SK-N-SH (cell line): Measurements from ENCODE around the gene MORF4L1. TPM values are rescaled to one million over a fixed set of nuclear protein-coding genes. Genes with fewer than 3 reads are reported as not detected.

ENCODE experiments used
- CTCF ChIA-PET: fragments of 300-600, 350-600 bp; formaldehyde crosslinking; extraction: SDS; loops from one replicate; lab custom pipeline; 2021; lab: Yijun Ruan, JAX
- POLR2A ChIA-PET: fragments of 350-600 bp; sonication (Branson Sonifier 250); formaldehyde crosslinking; extraction: SDS; loops from one replicate; lab custom pipeline; 2020; ENCODE audit warnings: antibody characterized with exemption, inconsistent platforms; lab: Yijun Ruan, JAX
- DNase-seq: peaks from one replicate; pipeline ENCODE4 v3.0.0; 2012
- H2AFZ ChIP-seq: fragments of 200-600 bp; sonication (generic); 2 replicates; pipeline ENCODE4 v1.8.1; 2016; ENCODE audit warnings: antibody characterized with exemption, mild to moderate bottlenecking, low read depth
- H3F3A ChIP-seq: fragments of 200-600 bp; sonication (generic); replicated peaks from 2 replicates; pipeline ENCODE3; 2016; ENCODE audit warnings: antibody characterized with exemption, mild to moderate bottlenecking; ENCODE audit not compliant: insufficient read depth
- H3K27ac ChIP-seq, 2 experiments: fragments of 200-500 bp in 1 of 2; fragments of 200-600 bp in 1 of 2; sonication (Bioruptor generic) in 1 of 2; sonication (generic), shearing (Covaris generic) in 1 of 2; 2 replicates each; pipeline versions ENCODE4 v1.5.1 to v1.6.1; 2014 to 2016; ENCODE audit warnings: low read depth in 2 of 2, inconsistent platforms in 1 of 2, low read length in 1 of 2, mild to moderate bottlenecking in 1 of 2, mixed read lengths in 1 of 2
- H3K27me3 ChIP-seq: fragments of 200-600 bp; sonication (generic), shearing (Covaris generic); 2 replicates; pipeline ENCODE4 v1.6.1; 2016; ENCODE audit warnings: mixed run types; ENCODE audit not compliant: insufficient read depth
- H3K36me3 ChIP-seq, 2 experiments: fragments of 200-500 bp in 1 of 2; fragments of 200-600 bp in 1 of 2; sonication (Bioruptor generic) in 1 of 2; sonication (generic) in 1 of 2; replicated peaks in 1 of 2; 2 replicates each; pipeline versions ENCODE3 to v1.5.1; 2014 to 2016; ENCODE audit warnings: low read length in 1 of 2, mild to moderate bottlenecking in 1 of 2; ENCODE audit not compliant: insufficient read depth in 2 of 2, control insufficient read depth in 1 of 2
- H3K4me1 ChIP-seq, 2 experiments: fragments of 200-500 bp in 1 of 2; fragments of 200-600 bp in 1 of 2; sonication (Bioruptor generic) in 1 of 2; sonication (generic), shearing (Covaris generic) in 1 of 2; 2 replicates each; pipeline versions ENCODE4 v1.5.1 to v1.6.1; 2014 to 2016; ENCODE audit warnings: low read depth in 1 of 2, low read length in 1 of 2, mixed run types in 1 of 2; ENCODE audit not compliant: insufficient read depth in 2 of 2, control insufficient read depth in 1 of 2
- H3K4me2 ChIP-seq: fragments of 200-600 bp; sonication (generic), shearing (Covaris generic); 2 replicates; pipeline ENCODE4 v1.6.1; 2017; ENCODE audit warnings: mixed run types
- H3K4me3 ChIP-seq, 2 experiments: fragments of 200-500 bp in 1 of 2; fragments of 200-600 bp in 1 of 2; sonication (Bioruptor generic) in 1 of 2; sonication (generic), shearing (Covaris generic) in 1 of 2; 2 replicates each; pipeline versions ENCODE4 v1.5.1 to v1.8.1; 2014 to 2016; ENCODE audit warnings: low read depth in 2 of 2, inconsistent platforms in 1 of 2, low read length in 1 of 2, mild to moderate bottlenecking in 1 of 2, mixed read lengths in 1 of 2, moderate library complexity in 1 of 2
- H3K79me2 ChIP-seq: fragments of 200-600 bp; sonication (generic); 2 replicates; pipeline ENCODE4 v1.8.1; 2017; ENCODE audit warnings: mild to moderate bottlenecking; ENCODE audit not compliant: insufficient read depth
- H3K9ac ChIP-seq: fragments of 200-600 bp; sonication (generic); 2 replicates; pipeline ENCODE4 v1.6.1; 2017; ENCODE audit warnings: mixed run types
- H3K9me2 ChIP-seq: fragments of 200-600 bp; sonication (generic); 2 replicates; pipeline ENCODE4 v1.6.1; 2017; ENCODE audit warnings: mixed run types
- H3K9me3 ChIP-seq: fragments of 200-600 bp; sonication (generic); 2 replicates; pipeline ENCODE4 v1.6.1; 2017; ENCODE audit warnings: mixed run types, mild to moderate bottlenecking, moderate library complexity
- H4K20me1 ChIP-seq: fragments of 200-600 bp; sonication (generic); 2 replicates; pipeline ENCODE4 v1.6.1; 2017; ENCODE audit warnings: mild to moderate bottlenecking, mixed run types; ENCODE audit not compliant: insufficient read depth
- CHD2 ChIP-seq: fragments of 150-350 bp; IDR thresholded peaks from 2 replicates; pipeline ENCODE4 v1.6.1; 2018; ENCODE audit warnings: low read length; ENCODE audit not compliant: partially characterized antibody
- CTCF ChIP-seq: fragments of 200-600 bp; sonication (generic); IDR thresholded peaks from 2 replicates; pipeline ENCODE4 v1.6.1; 2017; ENCODE audit warnings: antibody characterized with exemption, mild to moderate bottlenecking, moderate library complexity
- ELF1 ChIP-seq: IDR thresholded peaks from 2 replicates; pipeline ENCODE4 v1.4.0; 2012
- FOXJ3 ChIP-seq: sonication (generic); formaldehyde crosslinking; IDR thresholded peaks from 2 replicates; pipeline ENCODE4 v1.5.1; 2020; ENCODE audit warnings: mild to moderate bottlenecking, missing genetic modification reagents
- MEF2A ChIP-seq: IDR thresholded peaks from 2 replicates; pipeline ENCODE4 v1.4.0; 2012; ENCODE audit warnings: low read depth, borderline replicate concordance
- POLR2AphosphoS5 ChIP-seq: IDR thresholded peaks from 2 replicates; pipeline ENCODE4 v1.6.1; 2012; ENCODE audit warnings: low read depth, low read length
- RAD21 ChIP-seq: IDR thresholded peaks from 2 replicates; pipeline ENCODE4 v1.6.1; 2012; ENCODE audit warnings: mild to moderate bottlenecking, low read length
- RCOR1 ChIP-seq: fragments of 150-350 bp; IDR thresholded peaks from 2 replicates; pipeline ENCODE4 v1.6.1; 2017; ENCODE audit warnings: antibody characterized with exemption, low read length
- SIN3A ChIP-seq: IDR thresholded peaks from 2 replicates; pipeline ENCODE4 v1.6.1; 2012; ENCODE audit warnings: low read depth, mild to moderate bottlenecking, low read length, moderate library complexity, borderline replicate concordance
- SMC3 ChIP-seq: IDR thresholded peaks from 2 replicates; pipeline ENCODE4 v1.6.1; 2012; ENCODE audit warnings: low read depth, low read length, improper control_type of control experiment
- TCF12 ChIP-seq: IDR thresholded peaks from 2 replicates; pipeline ENCODE4 v1.4.0; 2012
- USF1 ChIP-seq: IDR thresholded peaks from 2 replicates; pipeline ENCODE4 v1.4.0; 2012; ENCODE audit warnings: low read depth, borderline replicate concordance
- WGBS: methylation state at CpG from one replicate; pipeline ENCODE4 v1.1.6; 2017; ENCODE audit warnings: low lambda C conversion rate; 5-methylcytosine and 5-hydroxymethylcytosine counted together
- polyA plus RNA-seq, 3 experiments: library from polyadenylated mRNA; depleted of rRNA; stranded (reverse); fragments of >200 nt; gene quantifications; 2 replicates each; pipeline ENCODE4 v1.2.3, GENCODE V29; 2012
- TF ChIP-seq, protein P1 (sequence below): IDR thresholded peaks from 2 replicates; pipeline ENCODE4 v1.4.0; 2012; ENCODE audit warnings: low read depth, borderline replicate concordance
- TF ChIP-seq, protein P2 (sequence below): IDR thresholded peaks from 2 replicates; pipeline ENCODE4 v1.4.0; 2012; ENCODE audit warnings: low read depth

The MORF4L1 gene
- polyA plus RNA-seq, 1 of the 3 experiments (the other 2 are of a cell fraction): 163 TPM

GRCh38 chr15:78914027-78914764 lies 41.5 kb downstream of the MORF4L1 start:
- 90% methylated on average over 13 of the region's 13 CpGs for WGBS
- peaks cover 0 to 8% of the 10 kb centered on the region in 2 experiments; a peak in 1 of 4 replicates for H3K4me1 ChIP-seq
- no peak overlapping the region for H3K9ac ChIP-seq
- no peak overlapping the region for H3K4me3 ChIP-seq
- H4K20me1 ChIP-seq: peaks cover 52% of the 10 kb centered on the region
- peaks cover 19% of the 10 kb centered on the region for H3F3A ChIP-seq
- ChIA-PET CTCF (interaction anchor here (1.3 to 2.8 kb wide), 4 partner anchors 65 to 270 kb away, joined by 4 to 9 read pairs (median 8); no protein-coding TSS in a partner anchor), POLR2A (no interaction called here)
- peaks cover 51 to 55% of the 10 kb centered on the region in 2 experiments for H3K36me3 ChIP-seq
- DNase-seq: no peak
- no peaks in the 10 kb centered on the region for H3K27me3 ChIP-seq
- no peaks in the 10 kb centered on the region for H3K9me2 ChIP-seq
- TF ChIP-seq ELF1: no peak
- no peak for TF ChIP-seq TCF12
- peak; percentile 40 for TF ChIP-seq CTCF
- TF ChIP-seq SIN3A: no peak
- no peak for TF ChIP-seq FOXJ3 (CRISPR knock-in tag)
- peak; percentile 34; the same call in 1 of the 2 replicates for TF ChIP-seq RAD21
- TF ChIP-seq, protein P1, sequence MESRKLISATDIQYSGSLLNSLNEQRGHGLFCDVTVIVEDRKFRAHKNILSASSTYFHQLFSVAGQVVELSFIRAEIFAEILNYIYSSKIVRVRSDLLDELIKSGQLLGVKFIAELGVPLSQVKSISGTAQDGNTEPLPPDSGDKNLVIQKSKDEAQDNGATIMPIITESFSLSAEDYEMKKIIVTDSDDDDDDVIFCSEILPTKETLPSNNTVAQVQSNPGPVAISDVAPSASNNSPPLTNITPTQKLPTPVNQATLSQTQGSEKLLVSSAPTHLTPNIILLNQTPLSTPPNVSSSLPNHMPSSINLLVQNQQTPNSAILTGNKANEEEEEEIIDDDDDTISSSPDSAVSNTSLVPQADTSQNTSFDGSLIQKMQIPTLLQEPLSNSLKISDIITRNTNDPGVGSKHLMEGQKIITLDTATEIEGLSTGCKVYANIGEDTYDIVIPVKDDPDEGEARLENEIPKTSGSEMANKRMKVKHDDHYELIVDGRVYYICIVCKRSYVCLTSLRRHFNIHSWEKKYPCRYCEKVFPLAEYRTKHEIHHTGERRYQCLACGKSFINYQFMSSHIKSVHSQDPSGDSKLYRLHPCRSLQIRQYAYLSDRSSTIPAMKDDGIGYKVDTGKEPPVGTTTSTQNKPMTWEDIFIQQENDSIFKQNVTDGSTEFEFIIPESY: no peak
- TF ChIP-seq RCOR1: no peak
- no peak for TF ChIP-seq POLR2AphosphoS5
- no peak for TF ChIP-seq USF1
- 0 out of 2 replicates have a peak, but pooled peaks have one; percentile 6 for TF ChIP-seq SMC3
- TF ChIP-seq CHD2: no peak
- TF ChIP-seq, protein P2, sequence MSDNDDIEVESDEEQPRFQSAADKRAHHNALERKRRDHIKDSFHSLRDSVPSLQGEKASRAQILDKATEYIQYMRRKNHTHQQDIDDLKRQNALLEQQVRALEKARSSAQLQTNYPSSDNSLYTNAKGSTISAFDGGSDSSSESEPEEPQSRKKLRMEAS: no peak
- no peak for TF ChIP-seq MEF2A
- H3K9me3 ChIP-seq: no peaks in the 10 kb centered on the region
- no peak overlapping the region for H2AFZ ChIP-seq
- H3K27ac ChIP-seq: no peak overlapping the region; a peak in 1 of 4 replicates
- no peak overlapping the region for H3K4me2 ChIP-seq
- H3K79me2 ChIP-seq: peaks cover 65% of the 10 kb centered on the region; the same call in 1 of the 2 replicates
